ENCODE measurements around the gene ST3GAL5. TPM values are rescaled to one million over a fixed set of nuclear protein-coding genes. Genes with fewer than 3 reads are reported as not detected.

Gene ST3GAL5
- total RNA-seq, 1 donor = 17.4 TPM

GRCh38 chr2:85915606-85916303 is 27.0 kb upstream of the ST3GAL5 start:
- Histone ChIP-seq H3K9me3 (ENCODE audit: low read depth, low read length) (no peaks in the 10 kb centered on the region), H2AFZ (ENCODE audit: low read length) (no peak overlapping the region), H3K27ac (ENCODE audit: low read depth, low read length) (no peak overlapping the region), H3K4me2 (ENCODE audit: insufficient read depth, low read length) (no peak overlapping the region), H3K4me3 (ENCODE audit: insufficient read depth, low read length) (no peak overlapping the region), H3K4me1 (ENCODE audit: insufficient read depth, low read length) (peaks cover 15% of the 10 kb centered on the region), H4K20me1 (ENCODE audit: insufficient read depth, low read length) (no peaks in the 10 kb centered on the region), H3K36me3 (ENCODE audit: insufficient read depth, low read length) (no peaks in the 10 kb centered on the region), H3K27me3 (ENCODE audit: insufficient read depth, low read length) (no peaks in the 10 kb centered on the region), H3K79me2 (ENCODE audit: insufficient read depth, low read length) (no peaks in the 10 kb centered on the region)
- DNase-seq (ENCODE audit: insufficient read length, low spot score, missing footprints) = peak; percentile 47
- no peak for TF ChIP-seq CTCF (IDR thresholded peaks at IDR 0.05; ENCODE audit: extremely low read depth, low read depth, low read length)

GRCh38 chr2:85914922-85915321 is 26.1 kb upstream of the ST3GAL5 start:
- Histone ChIP-seq H3K79me2 (ENCODE audit: insufficient read depth, low read length) (no peaks in the 10 kb centered on the region), H3K4me1 (ENCODE audit: insufficient read depth, low read length) (peaks cover 15% of the 10 kb centered on the region), H3K27me3 (ENCODE audit: insufficient read depth, low read length) (no peaks in the 10 kb centered on the region), H4K20me1 (ENCODE audit: insufficient read depth, low read length) (no peaks in the 10 kb centered on the region), H3K4me3 (ENCODE audit: insufficient read depth, low read length) (no peak overlapping the region), H3K4me2 (ENCODE audit: insufficient read depth, low read length) (no peak overlapping the region), H3K27ac (ENCODE audit: low read depth, low read length) (no peak overlapping the region), H3K9me3 (ENCODE audit: low read depth, low read length) (no peaks in the 10 kb centered on the region), H3K36me3 (ENCODE audit: insufficient read depth, low read length) (no peaks in the 10 kb centered on the region), H2AFZ (ENCODE audit: low read length) (no peak overlapping the region)
- no peak for DNase-seq (ENCODE audit: insufficient read length, low spot score, missing footprints)
- no peak for TF ChIP-seq CTCF (IDR thresholded peaks at IDR 0.05; ENCODE audit: extremely low read depth, low read depth, low read length)

- H3K27ac ChIP-seq (ENCODE audit: low read depth, low read length) = peak overlapping the region; percentile 49
- DNase-seq (ENCODE audit: insufficient read length, low spot score, missing footprints) = peak; percentile 91
- no peaks in the 10 kb centered on the region for H3K79me2 ChIP-seq (ENCODE audit: insufficient read depth, low read length)
- H3K36me3 ChIP-seq (ENCODE audit: insufficient read depth, low read length) = no peaks in the 10 kb centered on the region
- H3K4me1 ChIP-seq (ENCODE audit: insufficient read depth, low read length) = peaks cover 15% of the 10 kb centered on the region
- H2AFZ ChIP-seq (ENCODE audit: low read length) = no peak overlapping the region
- no peaks in the 10 kb centered on the region for H3K9me3 ChIP-seq (ENCODE audit: low read depth, low read length)
- TF ChIP-seq CTCF (IDR thresholded peaks at IDR 0.05; ENCODE audit: extremely low read depth, low read depth, low read length) = no peak
- no peaks in the 10 kb centered on the region for H3K27me3 ChIP-seq (ENCODE audit: insufficient read depth, low read length)
- H3K4me3 ChIP-seq (ENCODE audit: insufficient read depth, low read length) = no peak overlapping the region
- H4K20me1 ChIP-seq (ENCODE audit: insufficient read depth, low read length) = no peaks in the 10 kb centered on the region
- no peak overlapping the region for H3K4me2 ChIP-seq (ENCODE audit: insufficient read depth, low read length)
Observed at GRCh38 chr2:85913884-85914881, 25.4 kb upstream of the ST3GAL5 start.
